ENCODE data around the gene DSCAM. TPM values are rescaled to one million over a fixed set of nuclear protein-coding genes. Genes with fewer than 3 reads are reported as not detected.

The DSCAM gene
- polyA plus RNA-seq, 4 donors: under 0.01 to 0.22 (median 0.13) TPM; not detected in 1

- FAIRE-seq (no peak), DNase-seq (no peak)
- Histone ChIP-seq H3K27ac (ENCODE audit: low read depth in 1 of 3, low read length in 2 of 3) (no peak overlapping the region), H3K9me3 (ENCODE audit: control insufficient read depth in 2 of 2, insufficient read depth in 1 of 2, low read depth in 1 of 2, low read length in 1 of 2) (peaks cover 0 to 3% of the 10 kb centered on the region in 2 donors), H3K4me3 (ENCODE audit: low read depth in 1 of 3, low read length in 3 of 3) (no peak overlapping the region), H3K36me3 (ENCODE audit: control insufficient read depth in 3 of 3, insufficient read depth in 2 of 3, low read depth in 1 of 3, low read length in 3 of 3) (no peaks in the 10 kb centered on the region), H3K4me1 (ENCODE audit: control insufficient read depth in 3 of 3, insufficient read depth in 2 of 3, low read depth in 1 of 3, low read length in 2 of 3) (no peaks in the 10 kb centered on the region), H3K27me3 (ENCODE audit: control insufficient read depth in 3 of 3, insufficient read depth in 3 of 3, low read length in 3 of 3) (no peaks in the 10 kb centered on the region)
- WGBS, 3 donors: 55 to 70% (median 56%) methylated on average over 3 of the region's 3 CpGs
These were observed 161.8 kb downstream of the DSCAM start for GRCh38 chr21:40685141-40685540.

GRCh38 chr21:40684726-40685125 lies 162.2 kb downstream of the DSCAM start:
- DNase-seq (no peak), FAIRE-seq (no peak)
- Histone ChIP-seq H3K9me3 (ENCODE audit: control insufficient read depth in 2 of 2, insufficient read depth in 1 of 2, low read depth in 1 of 2, low read length in 1 of 2) (peaks cover 0 to 3% of the 10 kb centered on the region in 2 donors), H3K4me3 (ENCODE audit: low read depth in 1 of 3, low read length in 3 of 3) (no peak overlapping the region), H3K4me1 (ENCODE audit: control insufficient read depth in 3 of 3, insufficient read depth in 2 of 3, low read depth in 1 of 3, low read length in 2 of 3) (no peaks in the 10 kb centered on the region), H3K27ac (ENCODE audit: low read depth in 1 of 3, low read length in 2 of 3) (no peak overlapping the region), H3K27me3 (ENCODE audit: control insufficient read depth in 3 of 3, insufficient read depth in 3 of 3, low read length in 3 of 3) (no peaks in the 10 kb centered on the region), H3K36me3 (ENCODE audit: control insufficient read depth in 3 of 3, insufficient read depth in 2 of 3, low read depth in 1 of 3, low read length in 3 of 3) (no peaks in the 10 kb centered on the region)
- WGBS, 3 donors: 73 to 86% (median 75%) methylated on average over 2 of the region's 2 CpGs

DNA sequence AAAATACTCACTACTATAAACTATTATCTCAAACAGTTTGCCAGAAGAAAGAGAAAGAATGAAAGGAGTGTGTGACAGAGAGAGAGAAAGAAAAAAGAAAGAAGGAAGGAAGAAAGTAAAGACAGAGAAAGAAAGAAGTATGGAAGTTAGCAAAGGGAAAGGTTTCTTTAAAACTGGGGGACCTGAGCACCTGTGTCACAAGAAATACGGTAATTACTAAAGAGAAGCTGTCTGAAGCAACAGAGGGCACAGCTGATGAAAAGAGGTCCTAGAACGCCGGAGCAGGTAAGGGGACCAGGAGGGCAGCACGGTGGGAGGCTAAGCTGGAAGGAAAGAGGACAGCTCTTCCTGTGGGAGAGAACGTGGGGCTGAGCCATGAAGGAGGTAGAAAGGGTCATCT lies 163.6 kb downstream of the DSCAM start:
- Histone ChIP-seq H3K27me3 (ENCODE audit: control insufficient read depth in 3 of 3, insufficient read depth in 3 of 3, low read length in 3 of 3) (no peaks in the 10 kb centered on the region), H3K4me3 (ENCODE audit: low read depth in 1 of 3, low read length in 3 of 3) (no peak overlapping the region), H3K27ac (ENCODE audit: low read depth in 1 of 3, low read length in 2 of 3) (no peak overlapping the region), H3K36me3 (ENCODE audit: control insufficient read depth in 3 of 3, insufficient read depth in 2 of 3, low read depth in 1 of 3, low read length in 3 of 3) (no peaks in the 10 kb centered on the region), H3K9me3 (ENCODE audit: control insufficient read depth in 2 of 2, insufficient read depth in 1 of 2, low read depth in 1 of 2, low read length in 1 of 2) (peaks cover 0 to 3% of the 10 kb centered on the region in 2 donors), H3K4me1 (ENCODE audit: control insufficient read depth in 3 of 3, insufficient read depth in 2 of 3, low read depth in 1 of 3, low read length in 2 of 3) (no peaks in the 10 kb centered on the region)
- 72 to 84% (median 76%) methylated on average over 5 of the region's 5 CpGs for WGBS, 3 donors
- DNase-seq (no peak), FAIRE-seq (no peak)

- no peak for DNase-seq
- no peaks in the 10 kb centered on the region for H3K27me3 ChIP-seq (ENCODE audit: control insufficient read depth in 3 of 3, insufficient read depth in 3 of 3, low read length in 3 of 3)
- no peak overlapping the region for H3K27ac ChIP-seq (ENCODE audit: low read depth in 1 of 3, low read length in 2 of 3)
- H3K4me3 ChIP-seq (ENCODE audit: low read depth in 1 of 3, low read length in 3 of 3): no peak overlapping the region
- WGBS, 3 donors: 70 to 79% (median 74%) methylated on average over 9 of the region's 9 CpGs
- no peaks in the 10 kb centered on the region for H3K36me3 ChIP-seq (ENCODE audit: control insufficient read depth in 3 of 3, insufficient read depth in 2 of 3, low read depth in 1 of 3, low read length in 3 of 3)
- FAIRE-seq: no peak
- H3K9me3 ChIP-seq (ENCODE audit: control insufficient read depth in 2 of 2, insufficient read depth in 1 of 2, low read depth in 1 of 2, low read length in 1 of 2): peaks cover 0 to 3% of the 10 kb centered on the region in 2 donors
- H3K4me1 ChIP-seq (ENCODE audit: control insufficient read depth in 3 of 3, insufficient read depth in 2 of 3, low read depth in 1 of 3, low read length in 2 of 3): no peaks in the 10 kb centered on the region
These were observed 165.6 kb downstream of the DSCAM start for GRCh38 chr21:40681164-40681859.

- no peak for DNase-seq
- 74 to 92% (median 90%) methylated on average over 1 of the region's 1 CpG for WGBS, 3 donors
- no peaks in the 10 kb centered on the region for H3K4me1 ChIP-seq (ENCODE audit: control insufficient read depth in 3 of 3, insufficient read depth in 2 of 3, low read depth in 1 of 3, low read length in 2 of 3)
- no peak overlapping the region for H3K27ac ChIP-seq (ENCODE audit: low read depth in 1 of 3, low read length in 2 of 3)
- H3K27me3 ChIP-seq (ENCODE audit: control insufficient read depth in 3 of 3, insufficient read depth in 3 of 3, low read length in 3 of 3): no peaks in the 10 kb centered on the region
- FAIRE-seq: no peak
- H3K36me3 ChIP-seq (ENCODE audit: control insufficient read depth in 3 of 3, insufficient read depth in 2 of 3, low read depth in 1 of 3, low read length in 3 of 3): no peaks in the 10 kb centered on the region
- H3K4me3 ChIP-seq (ENCODE audit: low read depth in 1 of 3, low read length in 3 of 3): no peak overlapping the region
- H3K9me3 ChIP-seq (ENCODE audit: control insufficient read depth in 2 of 2, insufficient read depth in 1 of 2, low read depth in 1 of 2, low read length in 1 of 2): peaks cover 0 to 3% of the 10 kb centered on the region in 2 donors
These were observed 166.6 kb downstream of the DSCAM start for GRCh38 chr21:40680311-40680710.

- WGBS, 3 donors: 78 to 79% (median 78%) methylated on average over 8 of the region's 8 CpGs
- no peaks in the 10 kb centered on the region for H3K27me3 ChIP-seq (ENCODE audit: control insufficient read depth in 3 of 3, insufficient read depth in 3 of 3, low read length in 3 of 3)
- no peak overlapping the region for H3K27ac ChIP-seq (ENCODE audit: low read depth in 1 of 3, low read length in 2 of 3)
- H3K36me3 ChIP-seq (ENCODE audit: control insufficient read depth in 3 of 3, insufficient read depth in 2 of 3, low read depth in 1 of 3, low read length in 3 of 3): no peaks in the 10 kb centered on the region
- no peaks in the 10 kb centered on the region for H3K4me1 ChIP-seq (ENCODE audit: control insufficient read depth in 3 of 3, insufficient read depth in 2 of 3, low read depth in 1 of 3, low read length in 2 of 3)
- FAIRE-seq: no peak
- no peak for DNase-seq
- H3K9me3 ChIP-seq (ENCODE audit: control insufficient read depth in 2 of 2, insufficient read depth in 1 of 2, low read depth in 1 of 2, low read length in 1 of 2): peaks cover 0 to 3% of the 10 kb centered on the region in 2 donors
- H3K4me3 ChIP-seq (ENCODE audit: low read depth in 1 of 3, low read length in 3 of 3): no peak overlapping the region
These were observed 168.2 kb downstream of the DSCAM start for GRCh38 chr21:40678681-40679284.

DNA sequence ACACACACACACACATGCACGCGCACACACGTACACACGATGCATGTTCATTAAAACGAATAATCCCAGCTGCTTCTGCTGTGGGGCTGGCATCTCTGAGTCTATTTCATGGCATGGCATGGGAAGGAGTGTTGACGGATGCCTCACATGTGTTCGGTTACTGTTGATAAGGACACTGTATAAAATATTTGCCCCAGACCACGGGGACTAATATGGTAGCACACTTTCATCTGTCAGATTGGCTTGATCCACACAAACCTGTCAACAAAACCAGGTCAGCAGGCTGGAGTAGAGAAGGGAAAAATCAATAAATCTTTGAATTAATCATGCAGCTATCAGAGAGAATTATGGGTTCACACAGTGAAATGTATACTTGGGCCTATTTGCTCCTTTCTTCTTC lies 171.9 kb downstream of the DSCAM start:
- Histone ChIP-seq H3K27me3 (ENCODE audit: control insufficient read depth in 3 of 3, insufficient read depth in 3 of 3, low read length in 3 of 3) (no peaks in the 10 kb centered on the region), H3K4me3 (ENCODE audit: low read depth in 1 of 3, low read length in 3 of 3) (no peak overlapping the region), H3K36me3 (ENCODE audit: control insufficient read depth in 3 of 3, insufficient read depth in 2 of 3, low read depth in 1 of 3, low read length in 3 of 3) (no peaks in the 10 kb centered on the region), H3K4me1 (ENCODE audit: control insufficient read depth in 3 of 3, insufficient read depth in 2 of 3, low read depth in 1 of 3, low read length in 2 of 3) (no peaks in the 10 kb centered on the region), H3K9me3 (ENCODE audit: control insufficient read depth in 2 of 2, insufficient read depth in 1 of 2, low read depth in 1 of 2, low read length in 1 of 2) (no peaks in the 10 kb centered on the region), H3K27ac (ENCODE audit: low read depth in 1 of 3, low read length in 2 of 3) (no peak overlapping the region)
- WGBS, 3 donors: 66 to 81% (median 78%) methylated on average over 8 of the region's 8 CpGs
- DNase-seq (no peak), FAIRE-seq (no peak)

GRCh38 chr21:40672602-40673001 lies 174.4 kb downstream of the DSCAM start:
- H3K9me3 ChIP-seq (ENCODE audit: control insufficient read depth in 2 of 2, insufficient read depth in 1 of 2, low read depth in 1 of 2, low read length in 1 of 2): no peaks in the 10 kb centered on the region
- WGBS, 3 donors: 66 to 69% (median 68%) methylated on average over 2 of the region's 2 CpGs
- no peak for FAIRE-seq
- no peaks in the 10 kb centered on the region for H3K4me1 ChIP-seq (ENCODE audit: control insufficient read depth in 3 of 3, insufficient read depth in 2 of 3, low read depth in 1 of 3, low read length in 2 of 3)
- no peak overlapping the region for H3K4me3 ChIP-seq (ENCODE audit: low read depth in 1 of 3, low read length in 3 of 3)
- H3K27ac ChIP-seq (ENCODE audit: low read depth in 1 of 3, low read length in 2 of 3): no peak overlapping the region
- H3K36me3 ChIP-seq (ENCODE audit: control insufficient read depth in 3 of 3, insufficient read depth in 2 of 3, low read depth in 1 of 3, low read length in 3 of 3): no peaks in the 10 kb centered on the region
- DNase-seq: no peak
- no peaks in the 10 kb centered on the region for H3K27me3 ChIP-seq (ENCODE audit: control insufficient read depth in 3 of 3, insufficient read depth in 3 of 3, low read length in 3 of 3)

Measured in small intestine (tissue), 7 donors.